Natural killer cell (primary cell): ENCODE data around the gene UCHL5. TPM values are rescaled to one million over a fixed set of nuclear protein-coding genes. Genes with fewer than 3 reads are reported as not detected.

Experiments
- total RNA-seq, 4 donors: library from RNA; stranded (reverse); fragments of 120-200 nt in 1 of 4; gene quantifications; one replicate each; pipeline versions ENCODE4 v1.2.3 to v1.2.4, GENCODE V29; 2013 to 2022

Gene UCHL5
- total RNA-seq, 3 donors from 2014 or later (not counting 1 experiment from before 2014, with no cell fraction given) = 44.3 to 53.9 (median 51.9) TPM

Other genes with a start within 250 kb of the UCHL5 start
- 10 to 100 TPM; 74.3 to 95.5 (median 78.9) TPM for gene RO60, start 252 bp upstream of the UCHL5 start, total RNA-seq
- gene GLRX2, start 46.1 kb upstream of the UCHL5 start, total RNA-seq = 10 to 100 TPM in 1 of 3 donors, 1 to 10 TPM in 2; 7.7 to 11.3 (median 9.5) TPM
- 10 to 100 TPM; 73.2 to 86.0 (median 82.6) TPM for gene CDC73, start 62.7 kb upstream of the UCHL5 start, total RNA-seq
- not detected for gene B3GALT2, start 127.3 kb upstream of the UCHL5 start, total RNA-seq